Dendritic cell treated with granulocyte-macrophage colony-stimulating factor and Interleukin-4, amounts not matched to agents 40 ng/mL and 50 ng/mL, for 4 days (primary cell): ENCODE data around the gene RBFOX1.

Experiments used
- H3K27ac Mint-ChIP-seq: one replicate; pipeline ENCODE4 v1.8.0; 2022; ENCODE audit warnings: mild to moderate bottlenecking, mixed read lengths
- H3K27me3 Mint-ChIP-seq: one replicate; pipeline ENCODE4 v1.8.0; 2022; ENCODE audit warnings: mild to moderate bottlenecking, mixed read lengths
- H3K36me3 Mint-ChIP-seq: one replicate; pipeline ENCODE4 v1.8.0; 2022; ENCODE audit warnings: low read depth, mixed read lengths
- H3K4me1 Mint-ChIP-seq: one replicate; pipeline ENCODE4 v1.8.0; 2022; ENCODE audit warnings: low read depth, mixed read lengths
- H3K4me3 Mint-ChIP-seq: one replicate; pipeline ENCODE4 v1.8.0; 2022; ENCODE audit warnings: mild to moderate bottlenecking, moderate library complexity, mixed read lengths
- H3K9me3 Mint-ChIP-seq: one replicate; pipeline ENCODE4 v1.8.0; 2022; ENCODE audit warnings: mixed read lengths
- intact Hi-C: fragments of 100-400 bp; cut with micrococcal nuclease; formaldehyde crosslinking; loops from one replicate; pipeline ENCODE4 v1.15.0; 2022

Gene RBFOX1

GRCh38 chr16:7705885-7706284 lies 373.2 kb downstream of the RBFOX1 start:
- no peaks in the 10 kb centered on the region for H3K27me3 Mint-ChIP-seq
- H3K9me3 Mint-ChIP-seq, result peaks cover 8% of the 10 kb centered on the region
- no peak overlapping the region for H3K27ac Mint-ChIP-seq
- no peak overlapping the region for H3K4me3 Mint-ChIP-seq
- H3K4me1 Mint-ChIP-seq, result no peaks in the 10 kb centered on the region
- H3K36me3 Mint-ChIP-seq, result no peaks in the 10 kb centered on the region
- intact Hi-C loops, result no loop called here

DNA sequence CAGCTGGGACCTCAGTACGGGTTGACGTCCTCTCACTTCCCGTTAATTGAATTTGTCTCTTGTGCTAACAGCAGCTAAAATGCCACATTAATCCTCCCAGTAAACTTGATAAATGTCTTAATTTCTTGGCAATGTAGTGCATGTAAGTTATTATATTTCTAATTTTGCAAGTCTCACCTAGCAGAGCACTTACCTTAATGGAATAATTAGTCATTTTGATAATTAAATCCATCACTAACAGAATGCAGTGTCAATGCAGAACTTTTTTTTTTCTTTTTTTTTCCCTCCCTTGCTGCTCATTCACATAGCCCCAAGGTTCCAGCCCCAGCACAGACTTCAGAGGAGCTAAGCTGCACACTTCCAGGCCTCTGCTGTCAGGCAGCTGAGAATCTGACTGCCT lies 376.5 kb downstream of the RBFOX1 start:
- Mint-ChIP-seq H3K9me3 (peaks cover 8% of the 10 kb centered on the region), H3K27me3 (no peaks in the 10 kb centered on the region), H3K4me3 (no peak overlapping the region), H3K27ac (no peak overlapping the region), H3K36me3 (no peaks in the 10 kb centered on the region), H3K4me1 (no peaks in the 10 kb centered on the region)
- intact Hi-C loops, result no loop called here

- no peaks in the 10 kb centered on the region for H3K27me3 Mint-ChIP-seq
- intact Hi-C loops, result no loop called here
- no peaks in the 10 kb centered on the region for H3K4me1 Mint-ChIP-seq
- H3K9me3 Mint-ChIP-seq, result no peaks in the 10 kb centered on the region
- no peaks in the 10 kb centered on the region for H3K36me3 Mint-ChIP-seq
- no peak overlapping the region for H3K27ac Mint-ChIP-seq
- H3K4me3 Mint-ChIP-seq, result no peak overlapping the region
These were observed 380.6 kb downstream of the RBFOX1 start for GRCh38 chr16:7713244-7713643.

GRCh38 chr16:7714775-7715174 lies 382.1 kb downstream of the RBFOX1 start:
- Mint-ChIP-seq H3K27ac (no peak overlapping the region), H3K9me3 (no peaks in the 10 kb centered on the region), H3K4me3 (no peak overlapping the region), H3K27me3 (no peaks in the 10 kb centered on the region), H3K4me1 (no peaks in the 10 kb centered on the region), H3K36me3 (no peaks in the 10 kb centered on the region)
- intact Hi-C loops, result no loop called here

DNA sequence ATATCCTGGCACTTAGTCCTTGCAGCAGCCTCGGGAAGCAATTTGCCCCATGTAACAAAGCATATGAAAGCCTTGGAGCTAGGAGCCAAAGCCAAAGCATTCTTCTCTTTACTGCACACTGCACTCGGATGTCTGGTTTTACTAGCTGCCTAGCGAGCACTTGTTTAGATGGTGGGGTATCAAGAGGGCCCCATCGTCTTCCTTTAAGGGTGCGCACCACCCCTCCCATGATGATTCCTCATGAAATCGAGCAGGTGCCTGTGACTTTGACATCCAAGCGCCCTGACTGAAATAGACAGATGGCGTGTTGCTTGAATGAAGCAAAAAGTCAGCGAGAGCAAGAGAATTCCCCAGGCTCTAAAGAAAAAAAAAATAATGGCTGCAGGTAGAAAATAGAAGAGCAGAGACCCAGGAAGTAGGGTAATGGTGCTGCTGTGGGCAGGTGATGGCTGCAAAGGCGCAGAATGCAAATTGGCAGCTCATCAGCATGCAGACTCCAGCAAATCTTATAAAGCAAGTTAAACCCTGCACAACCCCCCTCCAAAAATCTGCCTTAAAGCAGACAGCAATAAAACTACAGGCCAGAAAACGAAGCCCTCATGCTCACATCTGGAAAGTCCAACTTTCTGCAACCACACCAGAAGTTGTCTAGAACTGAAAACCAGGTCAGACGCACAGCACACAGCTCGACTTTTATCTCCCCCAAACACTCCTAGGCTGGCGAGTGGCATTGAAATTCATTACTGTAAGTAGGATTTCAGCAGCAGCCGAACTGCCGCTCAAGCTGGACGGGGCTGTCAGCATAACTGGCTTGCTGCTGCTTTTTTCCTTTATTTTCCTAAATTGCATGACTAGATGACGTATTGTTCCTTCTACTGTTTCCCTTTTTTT lies 384.3 kb downstream of the RBFOX1 start:
- H3K9me3 Mint-ChIP-seq, result peaks cover 7% of the 10 kb centered on the region
- no peaks in the 10 kb centered on the region for H3K27me3 Mint-ChIP-seq
- no peaks in the 10 kb centered on the region for H3K36me3 Mint-ChIP-seq
- no peak overlapping the region for H3K4me3 Mint-ChIP-seq
- intact Hi-C loops, result no loop called here
- H3K27ac Mint-ChIP-seq, result no peak overlapping the region
- H3K4me1 Mint-ChIP-seq, result no peaks in the 10 kb centered on the region

GRCh38 chr16:7722761-7723160 lies 390.1 kb downstream of the RBFOX1 start:
- H3K4me3 Mint-ChIP-seq, result no peak overlapping the region
- no peak overlapping the region for H3K27ac Mint-ChIP-seq
- H3K36me3 Mint-ChIP-seq, result no peaks in the 10 kb centered on the region
- peaks cover 10% of the 10 kb centered on the region for H3K9me3 Mint-ChIP-seq
- intact Hi-C loops, result no loop called here
- no peaks in the 10 kb centered on the region for H3K4me1 Mint-ChIP-seq
- H3K27me3 Mint-ChIP-seq, result no peaks in the 10 kb centered on the region

DNA sequence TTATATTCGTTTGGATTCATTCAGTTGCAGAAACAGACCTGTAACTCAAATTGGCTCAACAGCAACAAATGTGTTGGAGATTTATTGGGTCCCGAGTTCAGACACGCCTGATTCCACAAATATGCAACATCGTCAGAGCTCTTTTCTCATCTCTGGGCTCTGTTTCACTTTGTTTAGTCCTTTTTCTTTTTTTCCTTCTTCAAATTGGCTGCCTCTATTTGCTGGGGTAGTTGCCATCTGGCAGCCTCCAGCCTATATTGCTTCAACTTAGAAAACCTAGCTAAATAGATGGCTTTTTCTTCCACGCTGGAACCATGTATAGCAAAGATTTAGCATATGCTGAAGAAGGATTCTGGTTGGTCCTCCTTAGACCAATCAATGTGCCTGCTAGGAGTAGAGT lies 398.5 kb downstream of the RBFOX1 start:
- no peaks in the 10 kb centered on the region for H3K36me3 Mint-ChIP-seq
- no peaks in the 10 kb centered on the region for H3K9me3 Mint-ChIP-seq
- H3K4me3 Mint-ChIP-seq, result no peak overlapping the region

GRCh38 chr16:7736138-7736665 lies 403.6 kb downstream of the RBFOX1 start:
- intact Hi-C loops, result no loop called here
- H3K27me3 Mint-ChIP-seq, result no peaks in the 10 kb centered on the region
- H3K4me3 Mint-ChIP-seq, result no peak overlapping the region
- no peaks in the 10 kb centered on the region for H3K9me3 Mint-ChIP-seq
- H3K4me1 Mint-ChIP-seq, result no peaks in the 10 kb centered on the region
- no peak overlapping the region for H3K27ac Mint-ChIP-seq
- no peaks in the 10 kb centered on the region for H3K36me3 Mint-ChIP-seq

More for the DNA sequence above, 398.5 kb downstream of the RBFOX1 start:
- H3K27ac Mint-ChIP-seq, result no peak overlapping the region
- H3K4me1 Mint-ChIP-seq, result no peaks in the 10 kb centered on the region
- intact Hi-C loops, result no loop called here
- H3K27me3 Mint-ChIP-seq, result no peaks in the 10 kb centered on the region

- Mint-ChIP-seq H3K27me3 (no peaks in the 10 kb centered on the region), H3K36me3 (no peaks in the 10 kb centered on the region), H3K27ac (no peak overlapping the region), H3K4me3 (no peak overlapping the region), H3K4me1 (no peaks in the 10 kb centered on the region), H3K9me3 (no peaks in the 10 kb centered on the region)
- intact Hi-C loops, result no loop called here
These were observed 410.0 kb downstream of the RBFOX1 start for GRCh38 chr16:7742626-7743025.

- Mint-ChIP-seq H3K27ac (no peak overlapping the region), H3K27me3 (no peaks in the 10 kb centered on the region), H3K36me3 (no peaks in the 10 kb centered on the region), H3K9me3 (no peaks in the 10 kb centered on the region), H3K4me1 (no peaks in the 10 kb centered on the region), H3K4me3 (no peak overlapping the region)
- intact Hi-C loops, result no loop called here
These were observed 412.1 kb downstream of the RBFOX1 start for GRCh38 chr16:7744546-7745264.

GRCh38 chr16:7745276-7745675 lies 412.6 kb downstream of the RBFOX1 start:
- intact Hi-C loops, result no loop called here
- no peak overlapping the region for H3K27ac Mint-ChIP-seq
- H3K4me3 Mint-ChIP-seq, result no peak overlapping the region
- H3K27me3 Mint-ChIP-seq, result no peaks in the 10 kb centered on the region
- no peaks in the 10 kb centered on the region for H3K9me3 Mint-ChIP-seq
- H3K36me3 Mint-ChIP-seq, result no peaks in the 10 kb centered on the region
- H3K4me1 Mint-ChIP-seq, result no peaks in the 10 kb centered on the region

DNA sequence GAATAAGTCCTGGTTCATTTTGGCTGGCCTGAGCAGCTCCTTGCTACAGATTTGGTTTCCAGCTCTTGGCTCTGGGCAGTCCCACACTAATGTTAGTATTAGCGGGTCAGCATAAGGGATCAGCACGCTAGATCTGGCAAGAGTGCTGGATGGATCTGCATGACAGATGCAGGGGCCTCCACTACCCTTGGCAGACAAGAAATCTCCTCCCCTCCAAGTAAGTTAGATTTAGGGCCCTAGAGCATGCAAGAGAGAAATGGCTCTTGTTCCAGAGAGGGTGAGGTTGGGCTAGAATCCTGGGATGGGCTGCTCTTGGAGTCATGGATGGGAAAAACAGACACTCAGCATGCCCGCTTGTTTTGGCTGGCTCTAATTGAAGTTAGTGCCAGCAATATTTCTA lies 414.3 kb downstream of the RBFOX1 start:
- no peaks in the 10 kb centered on the region for H3K27me3 Mint-ChIP-seq
- H3K27ac Mint-ChIP-seq, result no peak overlapping the region

DNA sequence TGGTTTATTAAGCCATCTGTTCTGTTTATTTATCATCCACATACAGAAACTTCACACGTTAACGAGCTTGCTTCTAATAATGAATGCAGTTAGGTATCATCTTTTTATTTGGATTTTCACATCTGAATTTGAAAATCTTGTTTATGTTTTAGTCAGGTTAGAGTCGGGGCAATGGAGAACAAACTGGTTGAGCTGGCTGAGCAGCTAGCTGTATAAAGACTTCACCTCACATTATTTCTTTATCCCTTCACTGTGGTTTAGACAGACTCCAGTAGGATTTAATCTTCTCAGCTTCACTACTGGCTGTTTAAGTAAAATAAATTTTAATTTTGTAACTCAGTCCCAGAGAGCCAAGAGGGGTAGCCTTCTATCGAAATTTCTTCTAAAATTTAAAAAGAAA lies 415.9 kb downstream of the RBFOX1 start:
- no peaks in the 10 kb centered on the region for H3K9me3 Mint-ChIP-seq
- no peaks in the 10 kb centered on the region for H3K36me3 Mint-ChIP-seq
- H3K27ac Mint-ChIP-seq, result no peak overlapping the region
- H3K4me1 Mint-ChIP-seq, result no peaks in the 10 kb centered on the region
- no peak overlapping the region for H3K4me3 Mint-ChIP-seq
- H3K27me3 Mint-ChIP-seq, result no peaks in the 10 kb centered on the region
- intact Hi-C loops, result no loop called here

More for the DNA sequence above, 414.3 kb downstream of the RBFOX1 start:
- H3K36me3 Mint-ChIP-seq, result no peaks in the 10 kb centered on the region
- intact Hi-C loops, result no loop called here
- no peaks in the 10 kb centered on the region for H3K9me3 Mint-ChIP-seq
- no peaks in the 10 kb centered on the region for H3K4me1 Mint-ChIP-seq
- no peak overlapping the region for H3K4me3 Mint-ChIP-seq

DNA sequence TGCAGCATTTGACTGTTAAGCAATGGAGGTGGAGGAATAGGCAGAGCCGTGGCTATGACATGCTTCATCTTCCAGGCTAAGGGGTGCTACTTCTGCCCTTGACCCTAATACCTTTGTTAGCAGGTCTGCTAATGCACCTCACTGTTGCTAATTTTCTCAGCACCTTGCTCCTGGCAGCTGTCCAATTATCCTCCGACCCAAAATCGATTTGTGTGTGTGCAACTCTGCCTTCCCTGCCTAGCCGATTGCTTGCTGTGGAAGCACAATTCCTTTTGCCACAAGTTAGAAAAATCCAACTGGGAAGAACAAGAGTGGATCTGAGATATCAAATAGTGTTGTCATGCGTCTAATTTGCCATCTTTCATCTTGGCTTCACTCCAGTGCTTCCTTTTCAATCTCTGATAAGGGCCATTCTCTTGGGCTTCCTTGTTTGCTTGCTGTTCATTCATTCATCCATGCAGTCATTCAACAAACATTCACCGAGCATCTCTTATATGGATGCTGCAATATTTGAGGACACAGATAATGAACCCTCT lies 422.8 kb downstream of the RBFOX1 start:
- H3K4me1 Mint-ChIP-seq, result no peaks in the 10 kb centered on the region
- H3K27ac Mint-ChIP-seq, result no peak overlapping the region
- no peak overlapping the region for H3K4me3 Mint-ChIP-seq
- intact Hi-C loops, result no loop called here
- H3K36me3 Mint-ChIP-seq, result no peaks in the 10 kb centered on the region
- peaks cover 7% of the 10 kb centered on the region for H3K9me3 Mint-ChIP-seq
- no peaks in the 10 kb centered on the region for H3K27me3 Mint-ChIP-seq
